HG02970 (cell line): ENCODE results near the gene PTPN22.

ENCODE experiments used
- ATAC-seq: cut with Tn5 transposase; IDR thresholded peaks from one replicate; pipeline ENCODE4 v1.9.1; 2021; ENCODE audit warnings: mild to moderate bottlenecking, moderate library complexity, moderate number of reproducible peaks; ENCODE audit not compliant: unreplicated experiment, low FRiP score

The PTPN22 gene

DNA sequence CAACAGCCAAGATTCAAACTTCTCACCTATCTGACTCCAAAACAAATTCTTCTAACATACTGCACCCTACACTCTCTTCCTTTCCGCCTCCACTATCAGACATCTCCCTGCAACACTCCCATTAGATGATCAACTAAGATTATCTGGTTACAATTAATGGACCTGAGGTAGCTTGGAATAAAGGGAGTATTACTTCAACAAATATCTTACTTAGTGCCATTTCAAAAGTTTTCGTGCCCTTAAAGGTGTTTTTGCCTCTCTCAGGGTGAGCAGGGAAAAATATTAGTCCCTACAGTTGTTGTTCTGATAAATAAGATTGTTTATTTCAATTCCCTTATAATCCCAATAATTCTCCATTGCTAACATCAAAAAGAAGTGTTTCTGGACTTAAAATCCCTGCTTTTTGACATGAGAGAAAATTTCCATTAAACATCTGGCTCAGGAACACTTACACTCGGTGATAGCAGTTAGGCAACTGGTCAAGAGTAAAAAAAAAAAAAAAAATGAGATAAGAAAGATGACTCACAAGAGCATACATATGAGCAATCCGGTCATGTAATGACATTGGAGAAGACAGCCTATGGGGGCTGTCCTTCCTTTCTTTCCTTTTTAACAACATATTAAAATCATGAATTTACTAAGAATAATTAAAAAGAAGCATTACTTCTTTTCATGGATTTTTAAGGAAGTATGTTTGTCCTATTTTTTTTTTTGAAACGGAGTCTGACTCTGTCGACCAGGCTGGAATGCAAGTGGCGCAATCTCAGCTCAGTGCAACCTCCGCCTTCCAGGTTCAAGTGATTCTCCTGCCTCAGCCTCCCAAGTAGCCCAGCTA is 66.9 kb downstream of the PTPN22 start:
- ATAC-seq = no peak

DNA sequence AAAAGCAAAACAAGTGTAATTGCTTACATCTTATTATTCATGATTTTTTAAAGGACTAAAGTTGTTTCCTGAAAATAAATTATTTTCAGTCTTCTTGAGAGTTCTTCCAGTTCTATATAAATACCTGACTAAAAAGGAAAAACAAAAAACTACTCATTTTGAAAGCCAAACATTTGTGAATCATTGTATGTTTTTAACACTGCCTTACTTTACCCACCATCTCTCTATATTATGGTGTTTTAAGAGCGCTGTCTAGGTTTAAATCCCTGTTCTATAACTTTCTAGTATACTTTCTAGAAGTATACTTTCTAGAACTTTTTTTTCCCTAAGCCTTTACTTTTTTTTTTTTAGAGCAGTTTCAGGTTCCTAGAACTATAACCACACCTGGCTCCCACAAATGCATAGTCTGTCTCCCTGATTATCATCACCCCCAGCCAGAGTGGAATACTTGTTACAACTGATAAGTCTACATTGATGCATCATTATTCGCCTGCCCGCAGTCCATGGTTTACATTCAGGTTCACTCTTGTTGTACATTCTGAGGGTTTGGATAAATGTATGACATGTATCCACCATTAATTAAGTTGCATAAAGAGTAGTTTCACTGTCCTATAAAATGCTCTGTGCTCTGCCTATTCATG is 69.0 kb downstream of the PTPN22 start:
- no peak for ATAC-seq

DNA sequence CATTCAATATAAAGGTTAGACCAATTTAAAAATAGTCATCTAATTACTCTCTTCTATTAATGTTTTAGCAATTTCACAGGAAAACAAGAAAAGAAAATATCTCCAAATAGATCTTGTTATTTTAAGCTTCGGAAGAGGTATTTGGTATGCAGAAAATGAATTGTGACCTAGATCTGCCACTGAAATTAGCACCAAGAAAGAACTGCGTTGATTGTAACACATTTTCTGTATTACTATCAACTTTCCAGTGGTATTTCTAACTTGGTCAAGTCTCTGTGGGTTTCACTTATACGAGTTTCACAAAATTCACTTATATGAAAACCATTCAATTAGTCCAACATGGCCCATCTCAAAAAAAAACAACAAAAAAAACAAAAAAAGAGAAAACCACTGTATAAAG is 71.0 kb downstream of the PTPN22 start:
- ATAC-seq = no peak

DNA sequence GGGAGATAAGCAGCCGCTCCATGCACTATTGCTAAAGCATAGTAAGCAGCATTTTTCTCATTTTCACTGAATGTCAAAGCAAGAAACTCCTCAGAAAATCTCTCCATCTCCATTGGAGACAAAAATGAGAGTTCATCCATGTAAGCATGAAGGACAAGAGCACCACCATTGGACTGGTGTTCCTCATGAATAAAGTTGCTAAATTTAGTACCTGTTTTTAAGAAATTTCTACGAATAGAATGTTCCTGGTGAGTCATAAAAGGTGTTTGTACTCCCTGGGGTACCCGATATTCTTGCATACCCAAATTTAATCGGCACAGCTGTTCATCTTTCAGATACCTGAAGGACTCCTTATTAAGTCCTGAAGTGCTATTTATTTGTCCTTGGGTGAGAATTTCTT is 74.0 kb downstream of the PTPN22 start:
- no peak for ATAC-seq

DNA sequence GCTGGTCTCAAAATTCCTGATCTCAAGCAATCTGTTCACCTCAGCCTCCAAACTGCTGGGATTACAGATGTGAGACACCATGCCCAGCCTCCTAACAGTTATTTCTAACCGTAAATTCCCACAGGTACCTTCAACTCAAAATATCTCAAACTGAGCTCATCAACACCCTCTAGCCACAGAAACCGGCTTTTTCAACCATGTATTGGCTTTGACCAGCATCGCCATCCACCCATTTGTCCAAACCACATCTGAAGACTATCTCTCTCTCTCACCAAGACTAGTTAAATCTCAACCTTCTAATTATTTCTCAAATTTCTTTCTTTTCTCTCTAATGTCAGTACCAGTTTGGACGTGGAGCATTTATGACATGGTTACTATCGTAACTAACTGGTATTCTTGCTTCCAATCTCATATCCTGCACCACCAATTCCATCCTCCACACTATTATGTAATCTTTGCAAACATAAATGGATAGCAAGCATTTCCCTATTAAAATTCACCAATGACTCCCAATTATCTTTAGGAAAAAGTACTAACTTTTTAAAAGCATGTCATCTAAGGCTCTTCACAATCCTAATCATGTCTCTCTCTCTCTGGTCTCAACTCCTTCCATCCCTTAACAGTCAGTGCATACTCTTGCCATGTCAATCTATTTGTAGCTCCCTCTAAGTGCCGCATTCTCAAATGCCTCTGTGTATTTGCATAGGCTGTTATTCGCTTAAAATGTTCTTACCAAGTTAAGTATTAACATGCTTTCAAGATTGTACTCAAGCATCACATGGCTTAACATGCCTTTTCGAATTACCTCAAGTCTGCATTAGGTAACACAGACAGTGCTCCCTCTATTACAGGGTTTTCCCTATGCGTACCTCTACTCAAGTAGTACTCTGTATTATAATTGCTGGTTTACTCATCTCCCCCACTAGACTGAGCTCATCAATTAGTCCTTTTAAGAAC is 77.4 kb downstream of the PTPN22 start:
- ATAC-seq = peak; percentile 70

DNA sequence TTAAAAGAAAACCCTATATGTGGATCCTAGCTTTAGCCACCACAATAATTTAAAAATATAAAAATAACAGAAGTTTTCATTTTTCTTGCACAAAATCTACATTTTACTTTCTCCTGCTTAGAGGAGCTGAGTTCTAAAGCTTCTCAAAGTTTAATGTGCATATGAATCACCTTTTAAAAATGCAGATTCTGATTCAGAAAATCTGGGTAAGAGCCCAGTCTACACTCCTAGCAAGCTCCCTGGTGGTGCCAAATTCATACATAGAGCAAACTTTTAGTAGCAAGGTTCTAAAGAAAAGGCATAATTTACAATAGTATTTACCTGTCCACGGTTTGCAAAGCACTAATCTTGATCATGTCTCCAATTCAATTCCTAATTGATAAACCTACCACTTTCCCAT is 78.5 kb downstream of the PTPN22 start:
- no peak for ATAC-seq

DNA sequence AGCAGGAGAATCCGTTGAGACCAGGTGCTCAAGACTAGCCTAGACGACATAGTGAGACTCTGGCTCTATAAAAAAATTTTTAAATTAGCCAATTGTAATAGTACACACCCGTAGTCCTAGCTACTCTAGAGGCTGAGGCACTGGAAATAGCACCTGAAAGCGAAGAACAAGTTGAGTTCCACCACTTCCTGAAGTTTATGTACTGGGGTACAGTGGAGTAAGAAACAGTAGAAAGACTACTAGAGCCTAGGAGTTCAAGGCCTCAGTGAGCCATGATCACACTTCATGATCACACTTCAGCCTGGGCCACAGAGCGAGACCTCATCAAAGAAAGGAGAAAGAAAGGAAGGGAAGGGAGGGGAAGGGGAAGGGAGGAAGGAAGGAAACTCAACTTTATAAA is 79.0 kb downstream of the PTPN22 start:
- no peak for ATAC-seq

DNA sequence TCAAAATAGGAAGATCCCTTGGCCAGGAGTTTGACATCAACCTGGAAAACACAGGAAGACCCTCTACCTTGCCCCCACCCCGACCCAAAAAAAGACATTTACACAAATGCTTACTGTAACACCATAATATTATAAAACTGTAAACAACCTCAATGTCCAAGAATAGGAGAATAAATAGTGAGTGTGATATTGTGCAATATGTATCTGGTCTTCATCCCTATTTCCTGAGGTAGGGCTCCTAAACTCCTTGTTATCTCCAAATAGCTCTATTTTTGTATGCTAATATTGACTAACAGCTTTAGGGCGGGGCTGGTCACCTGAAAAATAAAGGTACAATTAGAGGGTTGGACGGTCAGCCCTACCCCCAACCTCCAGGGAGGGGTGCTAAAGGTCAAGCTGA is 82.7 kb downstream of the PTPN22 start:
- ATAC-seq = no peak

DNA sequence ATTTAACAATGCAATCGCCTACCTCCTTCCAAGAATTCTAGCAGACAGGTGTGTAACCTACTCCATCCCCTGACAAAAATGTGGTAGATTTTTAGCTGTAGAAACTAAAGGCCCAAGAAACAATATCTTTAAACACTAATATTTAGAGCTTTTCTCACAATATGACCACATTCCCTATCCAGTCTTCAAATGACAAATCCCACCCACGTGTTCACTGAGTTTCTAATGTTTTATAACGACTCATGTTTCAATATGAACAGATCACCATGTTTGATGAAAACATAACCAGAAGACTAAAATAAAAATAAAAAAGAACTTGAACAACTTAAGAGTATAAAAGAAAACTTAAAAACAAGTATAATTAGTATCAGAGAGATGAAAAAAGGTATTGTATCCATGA is 83.8 kb downstream of the PTPN22 start:
- ATAC-seq = no peak

DNA sequence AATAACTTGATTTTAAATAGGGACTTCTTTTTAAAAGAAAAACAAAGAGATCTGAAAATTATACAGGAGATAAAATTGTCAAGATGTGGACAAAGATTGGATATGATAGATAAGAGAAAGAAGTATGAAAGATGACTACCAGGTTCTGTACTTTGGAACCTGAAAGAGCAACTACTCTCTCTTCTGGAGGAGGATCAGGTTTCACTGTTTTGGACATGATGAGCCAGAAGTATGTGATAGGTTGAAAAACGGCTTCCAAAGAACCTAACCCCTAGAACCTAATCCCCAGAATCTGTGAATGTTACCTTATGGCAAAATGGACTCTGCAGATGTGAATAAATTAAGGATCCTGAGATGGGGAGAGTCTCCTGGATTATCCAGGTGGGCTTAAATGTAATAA is 85.4 kb downstream of the PTPN22 start:
- ATAC-seq = no peak

DNA sequence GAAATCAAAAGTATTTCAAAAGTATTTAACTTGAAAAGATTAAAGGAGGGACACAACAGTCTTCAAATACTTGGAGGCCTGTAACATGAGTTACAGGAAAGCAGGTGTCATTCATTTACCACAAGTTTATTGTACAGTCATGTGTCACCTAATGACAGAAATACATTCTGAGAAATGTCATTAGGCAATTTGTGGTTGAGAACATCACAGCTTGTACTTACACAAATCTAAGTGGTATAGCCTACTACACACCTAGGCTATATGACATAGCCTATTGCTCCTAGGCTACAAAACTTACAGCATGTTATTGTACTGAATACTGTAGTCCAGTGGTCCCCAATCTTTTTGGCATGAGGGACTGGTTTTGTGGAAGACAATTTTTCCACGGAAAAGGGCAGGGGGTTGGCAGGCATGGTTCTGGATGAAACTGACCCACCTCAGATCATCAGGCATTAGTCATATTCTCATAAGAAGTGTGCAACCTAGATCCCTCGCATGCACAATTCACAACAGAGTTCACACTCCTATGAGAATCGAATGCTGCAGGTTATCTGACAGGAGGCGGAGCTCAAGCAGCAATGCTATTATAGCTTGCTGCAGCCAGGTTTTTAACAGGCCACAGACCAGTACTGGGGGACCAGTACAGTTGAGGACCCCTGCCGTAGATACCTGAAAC is 87.3 kb downstream of the PTPN22 start:
- ATAC-seq = peak; percentile 49

DNA sequence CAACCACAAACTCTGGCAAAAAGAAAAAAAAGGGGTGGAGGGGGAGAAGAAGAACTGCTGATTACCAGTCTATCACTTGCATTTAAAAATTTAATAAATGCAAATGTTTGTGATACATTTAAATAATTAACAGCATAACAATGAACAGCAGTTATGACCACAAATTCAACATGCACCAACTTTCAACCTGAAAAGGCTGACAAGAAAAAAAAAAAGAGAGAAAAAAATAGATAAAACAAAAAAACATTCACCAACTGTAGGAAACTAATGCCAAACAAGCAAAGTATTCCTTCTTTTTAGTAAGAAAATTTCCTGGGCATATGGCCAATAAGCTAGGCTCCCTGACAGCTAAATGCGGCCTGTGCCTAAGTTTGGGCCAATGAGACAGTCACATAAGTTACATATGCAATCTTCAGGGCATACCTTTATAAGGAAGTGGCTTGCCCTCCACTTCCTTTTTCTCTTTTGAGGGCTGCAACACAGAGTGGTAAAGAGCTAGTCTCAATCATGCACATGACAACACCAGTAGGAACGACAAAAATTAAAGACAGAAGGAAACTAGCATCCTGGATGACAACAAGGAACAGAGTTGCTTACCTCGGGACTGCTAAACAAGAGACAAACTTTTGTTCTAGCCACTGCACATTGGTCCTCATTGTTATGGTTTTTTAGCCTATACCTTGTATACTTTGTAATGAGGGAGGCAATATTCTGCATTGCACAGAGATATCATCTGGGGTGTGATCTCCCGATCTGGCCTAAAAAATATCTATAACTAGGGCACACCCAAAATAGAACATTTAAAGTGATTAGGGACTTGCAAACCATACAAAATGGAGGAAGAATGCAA is 88.0 kb downstream of the PTPN22 start:
- ATAC-seq = peak; percentile 41

DNA sequence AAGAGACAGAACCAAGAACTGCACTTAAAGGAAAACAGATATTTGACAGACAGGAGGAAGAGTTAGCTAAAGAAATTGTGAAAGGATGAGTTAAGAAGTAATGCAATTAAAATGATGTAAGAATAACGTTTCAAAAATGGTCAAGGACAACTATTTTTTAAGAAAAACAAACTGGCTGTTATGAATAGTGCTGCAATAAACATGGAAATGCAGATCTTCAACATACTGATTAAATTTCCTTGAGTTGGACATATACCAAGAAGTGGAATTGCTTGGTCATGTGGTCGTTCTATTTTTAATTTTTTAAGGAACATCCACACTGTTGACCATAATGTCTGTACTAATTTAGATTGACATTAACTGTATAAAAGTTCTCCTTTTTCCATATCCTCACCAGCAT is 89.1 kb downstream of the PTPN22 start:
- ATAC-seq = no peak

DNA sequence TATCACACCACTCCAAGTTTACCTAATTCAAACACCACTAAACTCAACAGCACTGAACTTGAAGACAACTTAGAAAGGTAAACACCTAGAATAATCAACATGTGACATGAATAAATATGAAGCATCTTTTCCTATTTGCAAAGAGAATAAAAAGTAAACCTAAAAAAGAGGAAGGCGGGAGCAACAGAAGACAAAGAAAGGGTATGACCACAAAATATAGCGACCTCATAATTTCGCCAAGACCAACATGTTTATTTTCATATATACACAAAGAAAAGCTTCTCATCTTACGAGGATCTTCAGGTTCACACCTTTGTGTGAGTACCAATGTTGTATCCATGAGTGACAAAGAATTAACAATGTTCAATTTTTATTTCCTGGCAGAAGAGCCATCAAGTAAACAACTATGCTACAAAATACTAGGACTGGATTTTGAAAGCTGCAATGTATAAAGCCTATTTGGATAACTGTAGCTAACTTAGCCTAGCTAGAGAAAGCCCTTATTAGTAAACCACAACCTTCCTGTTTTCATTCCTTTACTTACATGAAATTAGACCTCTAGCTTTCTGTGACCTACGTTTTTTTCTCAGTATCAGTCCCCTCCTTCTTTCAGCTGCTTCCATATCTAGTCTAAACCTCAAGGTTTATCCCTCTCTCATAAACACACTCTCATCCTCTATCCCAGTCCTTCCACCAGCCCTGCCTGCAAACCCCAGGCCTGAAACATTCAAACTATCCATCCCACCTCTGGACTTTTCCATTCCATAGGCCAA is 91.0 kb downstream of the PTPN22 start:
- ATAC-seq = no peak

DNA sequence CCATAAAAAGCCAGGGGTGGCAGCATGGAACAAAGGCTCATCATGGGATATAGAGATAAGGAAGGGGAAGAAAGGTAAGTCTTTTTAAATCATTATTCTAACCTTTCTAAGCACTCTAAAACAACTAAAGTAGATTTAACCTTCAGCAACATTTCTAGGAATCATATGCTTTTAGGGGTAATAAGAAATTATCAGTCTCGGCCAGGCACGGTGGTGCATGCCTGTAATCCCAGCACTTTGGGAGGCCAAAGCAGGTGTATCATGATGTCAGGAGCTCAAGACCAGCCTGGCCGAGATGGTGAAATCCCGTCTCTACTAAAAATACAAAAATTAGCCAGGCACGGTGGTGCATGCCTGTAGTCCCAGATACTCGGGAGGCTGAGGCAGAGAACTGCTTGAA is 92.0 kb downstream of the PTPN22 start:
- no peak for ATAC-seq

DNA sequence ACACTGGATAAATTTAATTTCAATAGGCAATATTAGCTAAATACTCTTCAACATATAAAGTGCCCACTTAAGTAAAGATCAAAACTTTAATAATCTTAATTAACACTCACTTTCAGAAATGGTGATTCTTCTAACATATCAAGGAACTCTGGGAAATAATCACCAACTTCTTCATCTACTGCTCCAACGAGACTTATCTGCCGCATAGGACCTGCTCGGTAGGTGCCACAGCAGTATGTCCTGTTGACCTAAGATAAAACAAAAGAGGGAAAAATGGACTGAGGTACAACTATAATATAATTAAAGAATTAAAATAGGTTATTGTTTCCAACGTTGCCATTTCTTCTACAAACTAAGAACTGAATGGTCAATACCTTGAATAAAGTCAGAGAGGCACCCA is 94.0 kb downstream of the PTPN22 start:
- ATAC-seq = no peak

DNA sequence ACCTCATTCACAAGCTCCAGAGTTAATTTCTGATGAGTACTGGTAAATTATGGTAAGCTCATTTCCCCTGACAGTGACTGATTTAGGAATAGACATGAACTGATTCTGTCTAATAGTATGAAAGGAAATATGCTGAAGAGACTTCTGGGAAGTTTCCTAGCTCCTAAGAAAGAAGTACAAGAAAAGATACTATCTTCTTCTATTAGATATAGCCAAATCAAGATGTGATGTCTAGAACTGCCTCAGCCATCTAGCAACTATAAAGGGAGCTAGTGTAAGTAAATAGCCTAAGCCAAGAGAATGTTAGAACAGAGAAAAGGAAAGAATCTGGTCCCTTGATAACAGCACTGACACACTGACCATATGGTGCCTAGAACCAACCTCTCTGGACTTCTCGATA is 101.5 kb downstream of the PTPN22 start:
- no peak for ATAC-seq

DNA sequence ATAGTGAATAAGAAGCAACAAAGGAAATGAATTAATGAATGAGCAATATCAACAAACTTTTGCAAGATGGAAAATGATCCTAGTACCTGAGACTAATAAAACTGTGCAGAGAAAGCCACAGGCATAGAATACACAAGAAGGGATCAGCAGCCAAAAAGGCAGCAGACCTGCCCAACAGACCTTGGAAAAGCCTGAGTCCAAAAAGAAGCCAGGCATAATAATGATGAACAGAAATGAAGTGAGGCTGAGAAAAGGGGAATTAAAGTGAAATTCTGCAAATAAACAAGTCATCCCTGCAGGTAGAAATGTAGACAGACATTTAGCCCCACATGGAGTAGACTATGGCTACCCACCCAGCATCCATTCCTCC is 101.9 kb downstream of the PTPN22 start:
- ATAC-seq = no peak
